Hematopoietic multipotent progenitor cell treated with erythropoietin and hydrocortisone succinate and interleukin-3 and kit ligand, for 17 days (in vitro differentiated cells): ENCODE data around the gene SYT14.
"Not testable (repeated sequence)": the region's sequence is repeated elsewhere in the genome, so short reads cannot be mapped to it uniquely, and the experiment has no call there.

Experiments
- DNase-seq: peaks from one replicate; pipeline ENCODE4 v3.0.0-alpha.2; 2015; ENCODE audit warnings: low spot score

The SYT14 gene

GRCh38 chr1:210025870-210026269, 87.9 kb downstream of the SYT14 start:
- no peak for DNase-seq

GRCh38 chr1:210027994-210028393, 90.0 kb downstream of the SYT14 start:
- DNase-seq, result no peak

GRCh38 chr1:210031473-210031872, 93.5 kb downstream of the SYT14 start:
- DNase-seq, result no peak

DNA sequence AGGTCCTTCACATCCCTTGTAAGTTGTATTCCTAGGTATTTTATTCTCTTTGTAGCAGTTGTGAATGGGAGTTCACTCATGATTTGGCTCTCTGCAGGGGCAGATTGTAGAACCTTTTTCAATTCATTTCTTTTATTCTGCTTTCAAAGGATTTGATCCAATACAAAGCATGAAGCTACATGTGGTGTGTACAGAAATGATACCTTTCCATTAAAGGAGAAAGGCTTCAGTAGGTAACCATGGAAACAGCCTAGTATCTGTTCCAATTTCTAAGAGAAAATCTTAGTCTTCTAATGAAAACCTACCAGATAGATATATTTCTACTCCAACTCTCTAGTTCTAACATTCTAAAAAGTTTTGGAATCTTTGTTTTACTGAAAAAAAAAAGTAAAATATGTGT, 105.0 kb downstream of the SYT14 start:
- DNase-seq, result no peak

- no peak for DNase-seq
Observed at GRCh38 chr1:210049616-210050015, 111.6 kb downstream of the SYT14 start.

- not testable (repeated sequence) for DNase-seq
Observed at GRCh38 chr1:210050491-210050890, 112.5 kb downstream of the SYT14 start.

GRCh38 chr1:210053126-210053525, 115.1 kb downstream of the SYT14 start:
- no peak for DNase-seq

GRCh38 chr1:210057593-210057992, 119.6 kb downstream of the SYT14 start:
- DNase-seq, result no peak

DNA sequence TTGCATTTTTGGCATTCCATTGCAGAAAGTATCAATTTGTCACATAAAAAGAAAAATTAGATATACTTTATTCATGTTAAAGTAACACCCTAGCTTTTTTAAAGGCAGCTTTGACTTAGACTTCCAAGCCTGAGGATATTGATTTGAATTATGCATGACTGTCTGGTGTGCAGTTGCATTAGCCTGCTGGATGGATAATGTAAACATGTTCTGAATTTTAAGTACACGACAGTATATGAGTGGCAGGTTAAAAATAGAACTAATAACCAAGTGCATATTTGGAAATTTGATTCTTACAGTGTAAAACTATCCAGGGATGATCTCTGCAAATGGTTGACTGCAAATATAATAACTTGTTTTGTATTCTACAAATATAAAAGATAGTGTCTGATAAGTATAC, 124.0 kb downstream of the SYT14 start:
- DNase-seq, result no peak

DNA sequence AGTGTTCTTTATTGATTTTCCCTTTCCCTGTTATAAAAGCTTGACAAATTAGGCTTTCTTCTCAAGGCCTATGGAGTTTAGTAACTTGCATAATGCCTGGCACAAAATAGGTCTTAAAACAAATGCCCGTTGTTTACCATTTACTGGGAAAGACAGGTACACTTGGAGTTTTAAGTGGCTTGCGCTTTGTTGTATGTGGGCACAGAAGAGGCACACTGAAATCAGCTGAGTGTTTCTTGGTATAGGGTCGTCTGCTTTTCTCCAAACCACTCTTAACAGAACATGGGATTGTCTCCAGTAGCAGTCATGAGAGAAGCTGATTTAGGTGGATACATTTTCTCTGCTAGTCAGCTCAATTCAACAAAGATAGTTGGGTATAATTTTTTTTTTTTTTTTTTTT, 132.5 kb downstream of the SYT14 start:
- no peak for DNase-seq

GRCh38 chr1:210072129-210072528, 134.1 kb downstream of the SYT14 start:
- DNase-seq, result no peak

GRCh38 chr1:210072896-210073504, 135.0 kb downstream of the SYT14 start:
- no peak for DNase-seq

- no peak for DNase-seq
Observed at GRCh38 chr1:210074904-210075303, 136.9 kb downstream of the SYT14 start.

DNA sequence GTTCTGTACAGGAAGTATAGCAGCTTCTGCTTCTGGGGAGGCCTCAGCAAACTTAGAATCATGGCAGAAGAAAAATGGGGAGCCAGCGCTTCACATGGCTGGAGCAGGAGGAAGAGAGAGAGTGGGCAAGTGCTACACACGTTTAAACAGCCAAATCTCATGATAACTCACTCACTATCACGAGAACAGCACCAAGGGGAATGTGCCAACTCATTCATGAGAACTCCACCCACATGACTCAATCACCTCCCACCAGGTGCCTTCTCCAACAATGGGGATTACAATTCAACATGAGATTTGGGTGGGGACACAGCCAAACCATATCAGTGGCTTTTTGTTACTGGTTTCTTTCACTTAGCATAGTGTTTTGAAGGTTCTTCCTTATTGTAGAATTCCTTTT, 138.6 kb downstream of the SYT14 start:
- no peak for DNase-seq

DNA sequence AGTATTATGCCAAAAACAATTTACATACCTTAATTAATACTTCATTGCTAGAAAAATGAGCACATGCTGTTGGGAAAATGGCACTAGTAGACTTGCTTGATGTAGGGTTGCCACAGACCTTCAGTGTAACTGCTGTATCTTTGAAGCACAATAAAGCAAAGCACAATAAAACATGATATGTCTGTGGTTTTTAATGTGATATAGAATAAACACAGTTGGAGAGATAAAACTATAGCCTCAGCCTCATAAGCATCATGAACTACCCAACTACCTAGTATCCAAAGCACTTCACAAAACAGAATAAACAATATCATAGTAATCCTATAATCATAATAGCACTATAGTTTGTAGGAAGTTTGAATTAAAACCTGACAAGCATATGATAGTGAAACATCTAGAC, 143.5 kb downstream of the SYT14 start:
- no peak for DNase-seq

GRCh38 chr1:210085359-210085758, 147.3 kb downstream of the SYT14 start:
- DNase-seq, result no peak

GRCh38 chr1:210087058-210087457, 149.0 kb downstream of the SYT14 start:
- DNase-seq, result no peak

DNA sequence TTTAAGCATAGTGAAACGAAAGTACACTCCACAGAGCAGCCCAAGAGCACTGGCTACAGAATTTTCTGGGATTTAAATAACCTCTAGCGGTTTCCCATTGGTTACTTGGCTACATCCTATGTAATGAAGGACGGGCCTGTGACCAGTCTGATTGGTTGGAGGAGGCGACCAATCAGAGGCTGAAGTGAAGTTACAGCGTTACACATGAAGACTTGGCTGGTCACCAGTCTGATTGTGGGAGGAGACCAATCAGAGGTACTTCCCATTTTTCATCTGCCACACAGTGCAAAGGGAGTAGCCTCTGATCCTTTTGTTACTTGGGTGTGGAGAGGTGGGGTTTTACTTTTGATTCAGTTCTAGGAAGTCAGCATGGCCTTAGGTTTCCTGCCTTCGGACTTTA, 151.8 kb downstream of the SYT14 start:
- DNase-seq, result no peak

DNA sequence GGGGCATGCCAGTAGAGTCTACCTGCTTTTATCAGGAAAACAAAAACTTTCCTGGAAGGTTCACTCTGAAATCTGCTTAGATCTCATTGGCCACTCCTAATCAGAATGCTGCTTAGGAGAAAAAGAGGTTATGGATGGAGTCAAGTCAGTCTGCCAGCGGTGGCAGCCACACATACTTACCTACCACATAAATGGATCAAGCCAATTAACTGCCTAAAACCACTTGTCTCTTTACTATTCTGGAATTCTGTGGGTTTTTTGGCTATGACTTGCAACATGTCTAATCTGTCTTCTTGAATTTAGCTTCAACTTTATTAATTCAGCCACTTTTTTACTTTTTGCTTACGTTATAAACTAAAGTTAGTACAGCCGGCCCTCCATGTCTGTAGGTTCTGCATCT, 154.3 kb downstream of the SYT14 start:
- no peak for DNase-seq

DNA sequence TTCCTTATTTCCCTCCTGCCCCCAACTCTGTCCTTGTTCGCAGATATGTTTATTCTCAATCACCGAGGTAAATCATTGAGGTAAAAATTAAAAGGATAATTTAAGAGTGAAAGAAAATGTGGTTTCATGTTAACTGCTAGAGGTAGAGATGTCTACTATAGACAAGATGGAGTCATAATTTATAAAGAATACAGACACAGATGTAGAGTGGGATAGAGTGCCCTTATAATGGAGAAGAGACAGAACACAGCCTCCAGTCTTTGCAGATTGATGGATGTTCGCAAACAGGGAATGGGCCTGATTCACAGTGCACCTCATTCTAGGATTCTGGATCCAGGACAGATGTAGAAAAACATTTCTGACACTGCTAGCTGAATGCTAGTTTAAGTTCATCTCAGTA, 155.4 kb downstream of the SYT14 start:
- no peak for DNase-seq

DNA sequence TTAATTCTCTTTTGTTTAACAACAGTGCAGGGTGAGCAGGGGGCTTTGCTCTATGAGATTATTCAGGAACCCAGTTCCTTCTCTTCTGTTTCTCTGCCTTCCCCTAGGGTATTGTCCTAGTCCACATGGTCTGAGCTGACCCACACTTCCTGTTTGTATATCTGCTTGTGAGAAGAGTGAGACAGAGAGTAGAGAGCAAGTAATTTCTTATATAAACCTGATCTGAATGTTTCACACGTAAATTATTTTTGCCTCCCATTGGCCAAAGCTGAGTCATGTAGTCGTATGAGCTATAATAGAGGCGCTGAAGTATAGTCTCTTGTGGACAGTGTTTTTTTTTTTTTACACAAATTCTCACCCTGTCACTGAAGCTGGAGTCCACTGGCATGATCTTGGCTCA, 160.3 kb downstream of the SYT14 start:
- no peak for DNase-seq

- no peak for DNase-seq
Observed at GRCh38 chr1:210099921-210100320, 161.9 kb downstream of the SYT14 start.

DNA sequence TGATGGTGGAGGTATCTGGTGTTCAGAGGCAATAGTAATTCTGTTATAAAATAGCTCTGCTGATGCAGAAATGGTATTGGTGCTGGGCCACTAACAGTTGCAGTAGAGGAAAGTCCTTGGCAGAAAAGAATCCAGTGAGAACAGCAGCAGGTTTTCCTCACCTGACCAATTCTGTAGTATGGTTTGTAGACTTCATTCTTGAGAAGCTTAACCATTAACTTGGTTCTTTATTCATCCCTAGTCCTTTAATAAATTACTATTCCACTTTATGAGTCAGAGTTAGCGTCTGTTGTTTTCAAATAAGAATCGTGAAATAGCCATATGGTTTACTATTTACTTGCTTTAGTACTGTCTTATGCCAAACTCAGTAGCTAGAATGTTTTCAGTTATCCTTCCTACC, 166.1 kb downstream of the SYT14 start:
- DNase-seq, result no peak

GRCh38 chr1:210112906-210113305, 174.9 kb downstream of the SYT14 start:
- DNase-seq, result not testable (repeated sequence)

GRCh38 chr1:210117198-210117597, 179.2 kb downstream of the SYT14 start:
- DNase-seq, result no peak
